Activated B cell treated with CpG ODN at 0.5 μM for 24 hours (primary cell): Measurements from ENCODE around the gene MRPS26. TPM values are rescaled to one million over a fixed set of nuclear protein-coding genes. Genes with fewer than 3 reads are reported as not detected.

ENCODE experiments used
- ATAC-seq: fragments of 200-7000 bp; cut with Tn5 transposase; one replicate; pipeline ENCODE4 v1.10.0; 2021; ENCODE audit warnings: low read depth, mild to moderate bottlenecking, moderate library complexity
- CTCF ChIA-PET: fragments of 350-600 bp; sonication (Branson Sonifier 250); formaldehyde crosslinking; loops from one replicate; lab custom pipeline; 2021; ENCODE audit warnings: antibody characterized with exemption; lab: Charles Lee
- POLR2A ChIA-PET: fragments of 350-600 bp; sonication (Branson Sonifier 250); formaldehyde crosslinking; loops from one replicate; lab custom pipeline; 2021; ENCODE audit warnings: antibody characterized with exemption; lab: Charles Lee
- DNase-seq: peaks from one replicate; pipeline ENCODE4 v3.0.0; 2022
- H3K27ac Mint-ChIP-seq: one replicate; pipeline ENCODE4 v1.8.0; 2020; ENCODE audit warnings: mixed read lengths
- H3K27me3 Mint-ChIP-seq: one replicate; pipeline ENCODE4 v1.8.0; 2021; ENCODE audit warnings: mixed read lengths
- H3K36me3 Mint-ChIP-seq: one replicate; pipeline ENCODE4 v1.8.0; 2021; ENCODE audit warnings: low read depth, mixed read lengths
- H3K4me1 Mint-ChIP-seq: one replicate; pipeline ENCODE4 v1.8.0; 2021; ENCODE audit warnings: mixed read lengths
- H3K4me3 Mint-ChIP-seq: one replicate; pipeline ENCODE4 v1.8.0; 2020; ENCODE audit warnings: mild to moderate bottlenecking, mixed read lengths
- H3K9me3 Mint-ChIP-seq: one replicate; pipeline ENCODE4 v1.8.0; 2020; ENCODE audit warnings: mixed read lengths
- intact Hi-C: fragments of 100-400 bp; cut with micrococcal nuclease; formaldehyde crosslinking; loops from one replicate; pipeline ENCODE4 v1.15.1; 2024
- total RNA-seq: library from RNA; stranded (reverse); gene quantifications from 2 replicates; pipeline ENCODE4 v1.2.3, GENCODE V29; 2022
- TF ChIP-seq, protein P1 (sequence below): fragments of 200-600 bp; IDR thresholded peaks from one replicate; pipeline ENCODE4 v1.8.0; 2022; ENCODE audit warnings: antibody characterized with exemption, mild to moderate bottlenecking

Gene MRPS26
- 30.6 and 34.7 TPM in 2 replicates for total RNA-seq

DNA sequence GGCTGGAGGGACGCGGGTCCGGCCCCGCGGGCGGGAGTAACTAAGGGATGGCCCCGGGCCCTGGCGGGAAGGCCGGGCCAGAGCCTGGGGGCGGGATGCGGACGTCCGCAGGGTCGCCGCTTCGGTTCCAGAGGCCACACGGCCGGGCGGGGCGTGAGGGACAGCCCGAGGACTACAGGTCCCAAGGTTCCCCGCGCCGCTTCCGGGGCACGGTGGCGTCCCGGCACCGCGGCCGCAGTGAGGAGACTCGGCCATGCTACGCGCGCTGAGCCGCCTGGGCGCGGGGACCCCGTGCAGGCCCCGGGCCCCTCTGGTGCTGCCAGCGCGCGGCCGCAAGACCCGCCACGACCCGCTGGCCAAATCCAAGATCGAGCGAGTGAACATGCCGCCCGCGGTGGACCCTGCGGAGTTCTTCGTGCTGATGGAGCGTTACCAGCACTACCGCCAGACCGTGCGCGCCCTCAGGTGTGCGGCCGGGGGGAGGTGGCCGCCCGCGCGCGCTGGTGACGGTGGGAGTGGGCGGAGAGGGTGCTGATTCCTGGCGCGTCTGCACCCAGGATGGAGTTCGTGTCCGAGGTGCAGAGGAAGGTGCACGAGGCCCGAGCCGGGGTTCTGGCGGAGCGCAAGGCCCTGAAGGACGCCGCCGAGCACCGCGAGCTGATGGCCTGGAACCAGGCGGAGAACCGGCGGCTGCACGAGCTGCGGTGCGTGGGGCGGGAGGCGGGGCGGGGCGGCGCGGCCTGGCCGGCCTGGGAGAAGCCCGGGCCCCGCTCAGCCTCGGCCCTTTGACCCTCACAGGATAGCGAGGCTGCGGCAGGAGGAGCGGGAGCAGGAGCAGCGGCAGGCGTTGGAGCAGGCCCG lies at the start of gene MRPS26:
TSS of gene MRPS26 (plus strand) at position 237 of the 861 bp plus-strand sequence. CDS start at position 254, 17 bp downstream.
- POLR2A ChIA-PET, result interaction anchor here (0.6 to 2.1 kb wide), 8 partner anchors 8 to 173 kb away, joined by 3 to 7 read pairs (median 4); partner anchors contain the start of genes FASTKD5, OXT, PTPRA and UBOX5
- Mint-ChIP-seq H3K9me3 (no peaks in the 10 kb centered on the region), H3K4me1 (peaks cover 14% of the 10 kb centered on the region), H3K4me3 (peak within 1 kb of the TSS; percentile 84), H3K27ac (peak within 1 kb of the TSS; percentile 89), H3K36me3 (peaks cover 33% of the 10 kb centered on the region), H3K27me3 (no peaks in the 10 kb centered on the region)
- intact Hi-C loops, result loop anchor here (1.0 to 10.0 kb wide), 11 partner anchors 47 to 1929 kb away; partner anchors contain the start of genes ADISSP, DDRGK1, FASTKD5 and IDH3B
- DNase-seq (peak; percentile 88), ATAC-seq (peak; percentile 91)
- CTCF ChIA-PET, result no interaction called here
- TF ChIP-seq, protein P1, sequence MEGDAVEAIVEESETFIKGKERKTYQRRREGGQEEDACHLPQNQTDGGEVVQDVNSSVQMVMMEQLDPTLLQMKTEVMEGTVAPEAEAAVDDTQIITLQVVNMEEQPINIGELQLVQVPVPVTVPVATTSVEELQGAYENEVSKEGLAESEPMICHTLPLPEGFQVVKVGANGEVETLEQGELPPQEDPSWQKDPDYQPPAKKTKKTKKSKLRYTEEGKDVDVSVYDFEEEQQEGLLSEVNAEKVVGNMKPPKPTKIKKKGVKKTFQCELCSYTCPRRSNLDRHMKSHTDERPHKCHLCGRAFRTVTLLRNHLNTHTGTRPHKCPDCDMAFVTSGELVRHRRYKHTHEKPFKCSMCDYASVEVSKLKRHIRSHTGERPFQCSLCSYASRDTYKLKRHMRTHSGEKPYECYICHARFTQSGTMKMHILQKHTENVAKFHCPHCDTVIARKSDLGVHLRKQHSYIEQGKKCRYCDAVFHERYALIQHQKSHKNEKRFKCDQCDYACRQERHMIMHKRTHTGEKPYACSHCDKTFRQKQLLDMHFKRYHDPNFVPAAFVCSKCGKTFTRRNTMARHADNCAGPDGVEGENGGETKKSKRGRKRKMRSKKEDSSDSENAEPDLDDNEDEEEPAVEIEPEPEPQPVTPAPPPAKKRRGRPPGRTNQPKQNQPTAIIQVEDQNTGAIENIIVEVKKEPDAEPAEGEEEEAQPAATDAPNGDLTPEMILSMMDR, result no peak

DNA sequence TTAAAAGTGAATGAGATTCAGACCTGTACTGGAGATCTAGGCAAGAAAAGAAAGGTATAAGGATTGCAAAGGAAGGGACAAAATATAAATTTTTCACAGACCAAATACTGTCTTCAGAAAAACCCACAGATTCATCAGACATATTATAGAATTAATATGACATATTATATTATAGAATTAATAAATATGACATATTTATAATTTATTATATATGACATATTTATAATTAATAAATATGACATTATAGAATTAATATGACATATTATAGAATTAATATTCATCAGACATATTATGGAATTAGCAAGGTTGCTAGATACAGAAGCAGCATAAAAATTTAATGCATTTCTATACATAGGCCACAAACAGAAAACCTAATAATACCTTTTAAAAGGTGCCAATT lies 47.1 kb upstream of the MRPS26 start:
- TF ChIP-seq, protein P1, result no peak
- no peaks in the 10 kb centered on the region for H3K4me1 Mint-ChIP-seq
- intact Hi-C loops, result no loop called here
- peaks cover 38% of the 10 kb centered on the region for H3K36me3 Mint-ChIP-seq
- H3K27me3 Mint-ChIP-seq, result no peaks in the 10 kb centered on the region
- DNase-seq, result no peak
- CTCF ChIA-PET, result interaction anchor here (0.8 kb wide), 1 partner anchor 133 kb away, joined by 3 read pairs; no protein-coding TSS in a partner anchor
- no peak overlapping the region for H3K27ac Mint-ChIP-seq
- H3K4me3 Mint-ChIP-seq, result no peak overlapping the region
- ATAC-seq, result no peak
- POLR2A ChIA-PET, result no interaction called here
- no peaks in the 10 kb centered on the region for H3K9me3 Mint-ChIP-seq

DNA sequence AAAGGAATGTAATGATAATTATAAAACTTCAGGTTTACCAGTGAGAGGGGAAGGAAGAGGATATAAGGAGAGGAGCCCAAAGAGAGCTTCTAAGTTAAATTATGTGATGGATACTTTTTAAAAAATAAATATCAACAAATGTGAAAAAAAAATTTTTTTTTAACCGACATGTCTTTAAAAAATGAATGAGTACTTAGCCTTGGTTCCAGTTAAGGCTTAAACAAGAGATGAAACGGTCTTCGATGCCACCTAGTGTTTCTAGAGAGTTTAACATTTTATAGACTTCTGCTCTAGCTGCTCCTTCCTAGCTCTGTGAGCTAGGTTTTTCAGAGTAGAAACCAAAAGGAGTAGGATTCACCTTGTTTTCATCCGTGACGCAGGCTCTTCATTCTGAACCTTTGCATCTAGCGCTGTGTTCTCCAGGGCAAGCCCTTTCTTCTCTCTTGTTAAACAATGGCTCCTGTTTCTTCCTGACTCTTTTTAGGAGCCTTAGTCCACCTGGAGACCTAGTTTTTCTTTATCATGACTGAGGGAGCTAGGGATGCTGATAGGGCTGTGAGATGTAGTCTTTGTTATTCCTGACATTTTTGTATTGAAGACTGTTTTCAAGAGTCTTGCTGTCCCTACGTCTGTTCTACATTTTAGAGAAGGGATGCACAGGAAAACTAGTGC lies 44.9 kb upstream of the MRPS26 start:
- Mint-ChIP-seq H3K9me3 (no peaks in the 10 kb centered on the region), H3K4me3 (no peak overlapping the region), H3K36me3 (peaks cover 30% of the 10 kb centered on the region), H3K27ac (no peak overlapping the region), H3K27me3 (no peaks in the 10 kb centered on the region), H3K4me1 (no peaks in the 10 kb centered on the region)
- intact Hi-C loops, result loop anchor here (1.0 to 5.0 kb wide), 6 partner anchors 87 to 477 kb away; partner anchors contain the start of gene PTPRA
- DNase-seq (no peak), ATAC-seq (peak; percentile 66)
- TF ChIP-seq, protein P1, result no peak
- POLR2A ChIA-PET, result interaction anchor here (0.5 to 1.3 kb wide), 3 partner anchors 160 to 477 kb away, joined by 3 to 9 read pairs (median 3); partner anchors contain the start of genes PCED1A and VPS16
- CTCF ChIA-PET, result interaction anchor here (0.7 to 2.0 kb wide), 9 partner anchors 11 to 794 kb away, joined by 3 to 5 read pairs (median 3); partner anchors contain the start of gene PTPRA

DNA sequence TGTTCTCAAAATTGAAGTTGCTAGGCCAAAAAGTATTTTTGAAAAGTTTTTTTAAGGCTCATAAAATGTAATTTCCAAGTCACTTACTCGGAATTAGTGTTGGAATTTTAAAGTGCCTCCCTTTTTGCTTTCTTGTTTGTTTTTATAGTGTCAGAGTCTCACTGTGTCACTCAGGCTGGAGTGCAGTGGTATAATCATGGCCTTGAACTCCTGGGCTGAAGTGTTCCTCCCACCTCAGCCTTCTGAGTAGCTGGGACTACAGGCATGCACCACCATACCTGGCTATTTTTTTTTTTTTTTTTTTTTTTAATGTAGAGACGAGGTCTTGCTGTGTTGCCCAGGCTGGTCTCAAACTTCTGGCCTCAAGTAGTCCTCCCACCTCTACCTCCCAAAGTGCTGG lies 42.4 kb upstream of the MRPS26 start:
- H3K9me3 Mint-ChIP-seq, result no peaks in the 10 kb centered on the region
- H3K27me3 Mint-ChIP-seq, result no peaks in the 10 kb centered on the region
- intact Hi-C loops, result loop anchor here (5.0 kb wide), 1 partner anchor 131 kb away; the partner anchor contains the start of gene PTPRA
- H3K4me3 Mint-ChIP-seq, result no peak overlapping the region
- CTCF ChIA-PET, result no interaction called here
- H3K4me1 Mint-ChIP-seq, result no peaks in the 10 kb centered on the region
- peaks cover 32% of the 10 kb centered on the region for H3K36me3 Mint-ChIP-seq
- DNase-seq (no peak), ATAC-seq (no peak)
- no peak overlapping the region for H3K27ac Mint-ChIP-seq
- POLR2A ChIA-PET, result no interaction called here
- TF ChIP-seq, protein P1, result no peak
